ENCODE measurements around the gene TNFRSF4. TPM values are rescaled to one million over a fixed set of nuclear protein-coding genes. Genes with fewer than 3 reads are reported as not detected.

The TNFRSF4 gene
- total and polyA plus RNA-seq, 2 of the 8 experiments (the other 6 are each of a cell fraction or from before 2014, with no cell fraction given) = 0.06 TPM; not detected in 1

DNA sequence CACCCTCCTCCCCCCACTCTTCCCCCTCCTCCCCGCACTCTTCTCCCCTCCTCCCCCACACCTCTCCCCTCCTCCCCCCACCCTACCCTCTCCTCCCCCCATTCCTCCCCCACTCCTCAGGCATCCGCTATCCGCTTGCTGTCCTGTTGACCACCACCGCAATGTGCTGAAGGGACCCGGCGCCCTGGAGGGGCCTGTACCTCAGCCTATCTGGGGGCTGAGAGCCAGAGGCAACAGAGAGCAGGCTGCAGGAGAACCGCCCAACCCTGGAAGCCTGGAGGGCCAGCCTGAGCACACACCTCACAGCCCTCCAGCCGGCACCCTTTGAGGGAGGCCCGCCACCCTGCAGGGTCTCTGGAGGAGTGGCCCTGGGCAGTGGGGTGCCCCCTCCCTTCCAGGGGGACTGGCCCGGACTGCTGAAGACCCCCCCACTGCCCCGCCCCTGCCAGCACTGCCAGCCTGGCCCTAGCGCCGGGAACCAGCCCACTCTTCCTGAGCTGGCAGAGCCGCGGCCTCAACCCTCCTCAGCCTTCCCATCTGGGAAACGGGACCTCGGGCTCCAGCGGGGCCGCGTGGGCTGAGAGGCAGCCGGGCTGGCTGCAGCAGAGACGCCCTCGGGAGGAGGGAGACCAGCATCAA, 31.3 kb upstream of the TNFRSF4 start (continued):
- TF ChIP-seq, protein P1, sequence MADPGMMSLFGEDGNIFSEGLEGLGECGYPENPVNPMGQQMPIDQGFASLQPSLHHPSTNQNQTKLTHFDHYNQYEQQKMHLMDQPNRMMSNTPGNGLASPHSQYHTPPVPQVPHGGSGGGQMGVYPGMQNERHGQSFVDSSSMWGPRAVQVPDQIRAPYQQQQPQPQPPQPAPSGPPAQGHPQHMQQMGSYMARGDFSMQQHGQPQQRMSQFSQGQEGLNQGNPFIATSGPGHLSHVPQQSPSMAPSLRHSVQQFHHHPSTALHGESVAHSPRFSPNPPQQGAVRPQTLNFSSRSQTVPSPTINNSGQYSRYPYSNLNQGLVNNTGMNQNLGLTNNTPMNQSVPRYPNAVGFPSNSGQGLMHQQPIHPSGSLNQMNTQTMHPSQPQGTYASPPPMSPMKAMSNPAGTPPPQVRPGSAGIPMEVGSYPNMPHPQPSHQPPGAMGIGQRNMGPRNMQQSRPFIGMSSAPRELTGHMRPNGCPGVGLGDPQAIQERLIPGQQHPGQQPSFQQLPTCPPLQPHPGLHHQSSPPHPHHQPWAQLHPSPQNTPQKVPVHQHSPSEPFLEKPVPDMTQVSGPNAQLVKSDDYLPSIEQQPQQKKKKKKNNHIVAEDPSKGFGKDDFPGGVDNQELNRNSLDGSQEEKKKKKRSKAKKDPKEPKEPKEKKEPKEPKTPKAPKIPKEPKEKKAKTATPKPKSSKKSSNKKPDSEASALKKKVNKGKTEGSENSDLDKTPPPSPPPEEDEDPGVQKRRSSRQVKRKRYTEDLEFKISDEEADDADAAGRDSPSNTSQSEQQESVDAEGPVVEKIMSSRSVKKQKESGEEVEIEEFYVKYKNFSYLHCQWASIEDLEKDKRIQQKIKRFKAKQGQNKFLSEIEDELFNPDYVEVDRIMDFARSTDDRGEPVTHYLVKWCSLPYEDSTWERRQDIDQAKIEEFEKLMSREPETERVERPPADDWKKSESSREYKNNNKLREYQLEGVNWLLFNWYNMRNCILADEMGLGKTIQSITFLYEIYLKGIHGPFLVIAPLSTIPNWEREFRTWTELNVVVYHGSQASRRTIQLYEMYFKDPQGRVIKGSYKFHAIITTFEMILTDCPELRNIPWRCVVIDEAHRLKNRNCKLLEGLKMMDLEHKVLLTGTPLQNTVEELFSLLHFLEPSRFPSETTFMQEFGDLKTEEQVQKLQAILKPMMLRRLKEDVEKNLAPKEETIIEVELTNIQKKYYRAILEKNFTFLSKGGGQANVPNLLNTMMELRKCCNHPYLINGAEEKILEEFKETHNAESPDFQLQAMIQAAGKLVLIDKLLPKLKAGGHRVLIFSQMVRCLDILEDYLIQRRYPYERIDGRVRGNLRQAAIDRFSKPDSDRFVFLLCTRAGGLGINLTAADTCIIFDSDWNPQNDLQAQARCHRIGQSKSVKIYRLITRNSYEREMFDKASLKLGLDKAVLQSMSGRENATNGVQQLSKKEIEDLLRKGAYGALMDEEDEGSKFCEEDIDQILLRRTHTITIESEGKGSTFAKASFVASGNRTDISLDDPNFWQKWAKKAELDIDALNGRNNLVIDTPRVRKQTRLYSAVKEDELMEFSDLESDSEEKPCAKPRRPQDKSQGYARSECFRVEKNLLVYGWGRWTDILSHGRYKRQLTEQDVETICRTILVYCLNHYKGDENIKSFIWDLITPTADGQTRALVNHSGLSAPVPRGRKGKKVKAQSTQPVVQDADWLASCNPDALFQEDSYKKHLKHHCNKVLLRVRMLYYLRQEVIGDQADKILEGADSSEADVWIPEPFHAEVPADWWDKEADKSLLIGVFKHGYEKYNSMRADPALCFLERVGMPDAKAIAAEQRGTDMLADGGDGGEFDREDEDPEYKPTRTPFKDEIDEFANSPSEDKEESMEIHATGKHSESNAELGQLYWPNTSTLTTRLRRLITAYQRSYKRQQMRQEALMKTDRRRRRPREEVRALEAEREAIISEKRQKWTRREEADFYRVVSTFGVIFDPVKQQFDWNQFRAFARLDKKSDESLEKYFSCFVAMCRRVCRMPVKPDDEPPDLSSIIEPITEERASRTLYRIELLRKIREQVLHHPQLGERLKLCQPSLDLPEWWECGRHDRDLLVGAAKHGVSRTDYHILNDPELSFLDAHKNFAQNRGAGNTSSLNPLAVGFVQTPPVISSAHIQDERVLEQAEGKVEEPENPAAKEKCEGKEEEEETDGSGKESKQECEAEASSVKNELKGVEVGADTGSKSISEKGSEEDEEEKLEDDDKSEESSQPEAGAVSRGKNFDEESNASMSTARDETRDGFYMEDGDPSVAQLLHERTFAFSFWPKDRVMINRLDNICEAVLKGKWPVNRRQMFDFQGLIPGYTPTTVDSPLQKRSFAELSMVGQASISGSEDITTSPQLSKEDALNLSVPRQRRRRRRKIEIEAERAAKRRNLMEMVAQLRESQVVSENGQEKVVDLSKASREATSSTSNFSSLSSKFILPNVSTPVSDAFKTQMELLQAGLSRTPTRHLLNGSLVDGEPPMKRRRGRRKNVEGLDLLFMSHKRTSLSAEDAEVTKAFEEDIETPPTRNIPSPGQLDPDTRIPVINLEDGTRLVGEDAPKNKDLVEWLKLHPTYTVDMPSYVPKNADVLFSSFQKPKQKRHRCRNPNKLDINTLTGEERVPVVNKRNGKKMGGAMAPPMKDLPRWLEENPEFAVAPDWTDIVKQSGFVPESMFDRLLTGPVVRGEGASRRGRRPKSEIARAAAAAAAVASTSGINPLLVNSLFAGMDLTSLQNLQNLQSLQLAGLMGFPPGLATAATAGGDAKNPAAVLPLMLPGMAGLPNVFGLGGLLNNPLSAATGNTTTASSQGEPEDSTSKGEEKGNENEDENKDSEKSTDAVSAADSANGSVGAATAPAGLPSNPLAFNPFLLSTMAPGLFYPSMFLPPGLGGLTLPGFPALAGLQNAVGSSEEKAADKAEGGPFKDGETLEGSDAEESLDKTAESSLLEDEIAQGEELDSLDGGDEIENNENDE (IDR thresholded peaks at IDR 0.05; ENCODE audit: insufficient replicate concordance, low read length) = no peak
- TF ChIP-seq SUZ12 (IDR thresholded peaks at IDR 0.05; ENCODE audit: low read length) = no peak
